Coronary artery (tissue), 2 donors: ENCODE measurements around the gene DENND5B.
A peak's percentile ranks its signal among the peaks of the same experiment; 100 is the strongest.

Source experiments
- DNase-seq: peaks from one replicate; pipeline ENCODE4 v3.0.0-alpha.2; 2017; ENCODE audit warnings: low spot score
- H3K27ac ChIP-seq, 2 donors: fragments of 200-600 bp; sonication (generic); one replicate each; pipeline ENCODE4 v1.5.1; 2016 to 2019
- H3K4me3 ChIP-seq: fragments of 200-600 bp; sonication (generic); 2 replicates; pipeline ENCODE4 v1.5.1; 2016; ENCODE audit warnings: mild to moderate bottlenecking, moderate library complexity
- TF ChIP-seq, protein P1 (sequence below): fragments of 200-600 bp; sonication (generic); IDR thresholded peaks from one replicate; pipeline ENCODE4 v1.5.1; 2019; ENCODE audit warnings: antibody characterized with exemption

Gene DENND5B

DNA sequence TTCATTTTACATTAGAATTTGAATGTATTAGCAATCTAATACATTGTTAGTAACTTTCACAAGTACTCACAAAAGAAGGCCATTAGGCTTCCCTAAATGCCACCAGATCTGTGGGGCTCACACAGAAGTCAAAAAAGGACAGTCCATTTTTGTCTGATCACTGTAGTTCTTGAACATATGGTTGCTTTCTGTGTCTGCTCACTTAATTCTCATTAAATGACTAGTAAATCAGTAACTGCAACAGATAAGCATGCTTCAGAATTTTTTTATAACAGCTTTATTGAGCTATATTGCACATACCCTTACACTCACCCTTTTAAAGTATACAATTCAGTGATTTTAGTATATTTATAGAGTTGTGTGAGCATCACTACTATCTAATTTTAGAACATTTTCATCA, 71.4 kb downstream of the DENND5B start:
- H3K4me3 ChIP-seq = peak overlapping the region; percentile 39
- H3K27ac ChIP-seq = peak overlapping the region; percentile 39 to 71
- TF ChIP-seq, protein P1, sequence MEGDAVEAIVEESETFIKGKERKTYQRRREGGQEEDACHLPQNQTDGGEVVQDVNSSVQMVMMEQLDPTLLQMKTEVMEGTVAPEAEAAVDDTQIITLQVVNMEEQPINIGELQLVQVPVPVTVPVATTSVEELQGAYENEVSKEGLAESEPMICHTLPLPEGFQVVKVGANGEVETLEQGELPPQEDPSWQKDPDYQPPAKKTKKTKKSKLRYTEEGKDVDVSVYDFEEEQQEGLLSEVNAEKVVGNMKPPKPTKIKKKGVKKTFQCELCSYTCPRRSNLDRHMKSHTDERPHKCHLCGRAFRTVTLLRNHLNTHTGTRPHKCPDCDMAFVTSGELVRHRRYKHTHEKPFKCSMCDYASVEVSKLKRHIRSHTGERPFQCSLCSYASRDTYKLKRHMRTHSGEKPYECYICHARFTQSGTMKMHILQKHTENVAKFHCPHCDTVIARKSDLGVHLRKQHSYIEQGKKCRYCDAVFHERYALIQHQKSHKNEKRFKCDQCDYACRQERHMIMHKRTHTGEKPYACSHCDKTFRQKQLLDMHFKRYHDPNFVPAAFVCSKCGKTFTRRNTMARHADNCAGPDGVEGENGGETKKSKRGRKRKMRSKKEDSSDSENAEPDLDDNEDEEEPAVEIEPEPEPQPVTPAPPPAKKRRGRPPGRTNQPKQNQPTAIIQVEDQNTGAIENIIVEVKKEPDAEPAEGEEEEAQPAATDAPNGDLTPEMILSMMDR = no peak
- no peak for DNase-seq

DNA sequence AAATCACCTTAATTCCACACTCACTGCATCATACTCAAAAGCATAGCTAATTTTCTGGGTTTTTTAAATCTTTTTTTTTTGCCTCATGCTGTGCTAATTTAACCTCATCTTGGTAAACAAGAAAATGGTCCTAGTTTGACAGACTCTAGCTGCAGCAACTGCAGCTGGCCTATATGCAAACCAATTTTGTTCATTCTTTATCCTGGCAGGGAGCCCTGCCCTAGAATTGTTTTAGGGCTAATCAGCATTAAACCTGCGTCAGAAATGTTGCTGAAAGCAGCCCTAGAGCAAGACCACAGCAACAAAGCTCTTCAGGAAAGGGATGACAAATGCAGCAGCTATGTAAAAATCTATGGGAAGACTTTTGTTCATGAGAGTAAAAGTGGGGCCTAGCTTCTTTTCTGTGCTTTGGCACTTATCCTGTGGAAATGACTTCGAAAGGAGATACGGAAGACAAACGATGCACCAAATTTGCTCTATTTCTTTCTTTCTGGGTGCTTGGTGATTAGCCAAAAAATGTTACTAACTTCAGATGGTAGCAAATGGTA, 72.2 kb downstream of the DENND5B start:
- DNase-seq = no peak
- Histone ChIP-seq H3K4me3 (peak overlapping the region; percentile 39), H3K27ac (peak overlapping the region; percentile 39 to 71)
- TF ChIP-seq, protein P1 = no peak

DNA sequence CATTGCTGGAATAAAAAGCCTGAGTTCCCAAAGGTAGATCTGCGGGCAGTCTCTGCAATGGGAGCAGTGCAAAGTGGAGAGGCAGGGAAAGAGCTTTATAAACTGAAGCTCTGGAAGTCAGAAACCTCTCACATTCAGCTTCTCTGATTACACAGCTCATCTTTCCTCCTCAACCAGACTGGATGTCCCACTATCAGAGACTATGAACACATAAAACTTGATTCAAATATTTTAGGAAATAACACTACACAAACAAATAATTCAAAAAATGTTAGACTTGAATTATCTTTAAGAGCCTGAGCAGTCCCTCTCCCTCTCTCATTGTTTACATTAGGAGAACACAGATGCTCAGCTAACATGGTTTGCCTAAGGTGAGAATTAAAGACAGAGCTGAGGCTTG, 72.9 kb downstream of the DENND5B start:
- DNase-seq = no peak
- TF ChIP-seq, protein P1 = no peak
- Histone ChIP-seq H3K4me3 (no peak overlapping the region), H3K27ac (peak overlapping the region in 1 of 2 donors; percentile 30)

DNA sequence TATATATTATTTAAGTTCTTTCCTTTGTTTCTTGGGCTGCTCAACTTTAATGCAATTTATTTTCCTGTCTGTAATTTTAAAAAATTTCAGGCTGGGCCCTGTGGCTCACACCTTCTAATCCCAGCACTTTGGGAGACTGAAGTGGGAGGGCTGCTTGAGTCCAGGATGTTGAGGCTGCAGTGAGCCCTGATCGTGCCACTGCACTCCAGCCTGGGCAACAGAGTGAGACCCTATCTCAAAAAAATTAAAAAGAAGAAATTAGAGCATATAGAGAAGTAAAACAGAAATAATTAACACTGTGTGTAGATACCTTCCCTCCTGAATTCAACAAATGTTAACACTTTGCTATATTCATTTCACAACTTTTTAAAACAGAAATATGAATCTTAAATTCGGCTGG, 74.2 kb downstream of the DENND5B start:
- no peak for DNase-seq
- no peak overlapping the region for H3K4me3 ChIP-seq
- TF ChIP-seq, protein P1 = no peak
- no peak overlapping the region for H3K27ac ChIP-seq

DNA sequence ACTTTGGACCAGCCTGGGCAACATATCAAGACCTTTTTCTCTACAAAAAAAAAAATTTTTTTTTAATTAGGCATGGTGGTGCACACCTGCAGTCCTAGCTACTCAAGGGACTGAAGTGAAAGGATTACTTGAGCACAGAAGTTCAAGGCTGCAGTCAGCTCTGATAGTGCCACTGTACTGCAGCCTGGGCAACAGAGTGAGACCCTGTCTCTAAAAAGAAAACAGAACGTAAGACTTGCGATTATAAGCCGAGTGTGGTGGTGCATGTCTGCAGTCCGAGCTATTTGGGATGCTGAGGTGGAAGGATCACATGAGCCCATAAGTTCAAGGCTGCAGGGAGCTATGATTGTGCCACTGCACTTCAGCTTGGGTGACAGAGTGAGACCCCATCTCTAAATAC, 76.0 kb downstream of the DENND5B start:
- DNase-seq = no peak
- Histone ChIP-seq H3K27ac (no peak overlapping the region), H3K4me3 (no peak overlapping the region)
- TF ChIP-seq, protein P1 = no peak

DNA sequence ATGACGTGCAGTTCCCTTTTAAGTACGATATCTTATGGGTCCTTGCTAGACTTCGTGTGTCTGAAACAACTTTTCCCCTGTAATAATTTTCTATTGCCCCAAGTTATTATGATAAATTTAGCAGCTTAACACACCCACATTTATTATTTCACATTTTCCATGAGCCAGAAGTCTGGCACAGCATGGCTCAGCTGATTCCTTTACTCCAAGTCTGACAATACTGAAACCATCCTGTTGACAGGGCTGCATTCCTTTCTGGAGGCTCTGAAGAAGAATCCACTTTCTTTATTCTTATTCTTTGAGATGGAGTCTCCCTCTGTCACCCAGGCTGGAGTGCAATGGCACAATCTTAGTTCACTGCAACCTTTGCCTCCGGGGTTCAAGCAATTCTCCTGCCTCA, 80.9 kb downstream of the DENND5B start:
- no peak overlapping the region for H3K4me3 ChIP-seq
- no peak for DNase-seq
- TF ChIP-seq, protein P1 = no peak
- H3K27ac ChIP-seq = peak overlapping the region; percentile 55 to 60

DNA sequence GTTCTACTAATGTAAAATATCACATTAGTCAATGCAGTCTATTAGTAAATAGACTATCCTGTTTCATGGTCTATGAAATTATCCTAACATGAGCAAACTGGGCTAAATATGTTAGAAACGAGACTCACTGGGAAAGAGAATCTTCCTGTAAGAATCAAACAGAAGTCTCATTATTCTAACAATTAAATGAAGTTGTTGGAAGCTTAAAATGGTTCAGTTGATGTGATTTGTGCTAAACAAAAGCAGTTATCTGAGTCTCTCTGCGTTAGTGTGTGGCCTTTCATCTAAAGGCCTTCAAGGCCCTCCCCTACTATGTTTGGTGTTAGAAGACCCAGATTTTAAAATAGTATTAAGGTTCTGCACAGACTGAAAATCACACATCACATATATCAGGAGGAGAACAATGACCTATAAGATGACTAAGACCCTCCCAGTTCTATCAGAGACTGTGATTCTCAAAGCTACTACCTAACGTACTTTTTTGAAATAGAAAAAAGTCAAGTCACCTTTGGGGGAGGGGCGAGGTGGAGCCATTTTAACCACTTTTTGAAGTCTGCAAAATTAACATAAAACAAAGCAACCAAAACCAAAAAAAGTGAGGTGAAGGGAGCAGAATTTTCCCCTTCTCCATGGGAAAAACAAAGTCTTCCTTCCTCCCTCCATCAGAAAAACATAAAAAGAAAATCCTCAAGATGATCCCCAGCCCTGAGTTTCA, 82.3 kb downstream of the DENND5B start:
- TF ChIP-seq, protein P1 = no peak
- no peak for DNase-seq
- H3K4me3 ChIP-seq = no peak overlapping the region
- peak overlapping the region in 1 of 2 donors; percentile 60 for H3K27ac ChIP-seq
